Measurements from ENCODE around the gene TMEM126A. TPM values are rescaled to one million over a fixed set of nuclear protein-coding genes. Genes with fewer than 3 reads are reported as not detected.

Gene TMEM126A
- 21.5 and 34.8 TPM in 2 replicates for total RNA-seq (2014; rRNA removed; shearing (Covaris generic))

DNA sequence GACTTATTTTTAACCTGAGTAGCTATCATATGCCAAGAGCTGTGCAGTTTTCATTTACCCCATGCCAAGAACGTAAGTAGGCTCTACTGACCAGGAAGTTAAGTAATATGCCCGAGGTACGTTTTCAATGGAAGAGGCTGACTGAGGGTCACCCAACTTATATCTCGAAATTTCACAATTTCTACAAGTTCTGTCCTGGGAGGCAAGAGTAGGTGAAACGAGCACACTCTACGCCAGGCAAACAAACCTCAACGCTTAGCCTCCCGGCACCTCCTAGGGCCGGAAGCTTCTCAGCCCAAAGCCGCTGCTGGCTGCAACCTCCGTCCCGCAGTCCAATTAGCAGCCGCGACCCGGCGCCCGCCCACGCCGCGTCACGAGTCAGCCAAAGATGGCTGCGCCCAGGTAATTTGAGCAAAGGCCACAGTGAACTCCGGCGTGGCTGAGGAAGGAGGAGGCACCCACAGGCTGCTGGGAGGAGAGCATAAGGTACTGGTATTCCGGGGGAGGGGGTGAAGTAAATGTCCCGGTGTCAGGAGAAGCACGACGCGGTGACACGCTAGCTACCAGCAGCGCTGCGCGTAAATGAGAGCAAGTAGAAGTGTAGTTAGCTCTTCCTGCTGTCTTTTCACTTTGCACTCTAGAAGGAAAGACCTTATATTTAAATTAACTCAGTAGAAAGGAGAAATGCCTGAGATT is at the start of gene TMEM126A:
Gene TMEM126A, plus strand, starts transcription at position 364 of the 696 bp plus-strand sequence. CDS start 2,289 bp downstream, outside the sequence.

DNA sequence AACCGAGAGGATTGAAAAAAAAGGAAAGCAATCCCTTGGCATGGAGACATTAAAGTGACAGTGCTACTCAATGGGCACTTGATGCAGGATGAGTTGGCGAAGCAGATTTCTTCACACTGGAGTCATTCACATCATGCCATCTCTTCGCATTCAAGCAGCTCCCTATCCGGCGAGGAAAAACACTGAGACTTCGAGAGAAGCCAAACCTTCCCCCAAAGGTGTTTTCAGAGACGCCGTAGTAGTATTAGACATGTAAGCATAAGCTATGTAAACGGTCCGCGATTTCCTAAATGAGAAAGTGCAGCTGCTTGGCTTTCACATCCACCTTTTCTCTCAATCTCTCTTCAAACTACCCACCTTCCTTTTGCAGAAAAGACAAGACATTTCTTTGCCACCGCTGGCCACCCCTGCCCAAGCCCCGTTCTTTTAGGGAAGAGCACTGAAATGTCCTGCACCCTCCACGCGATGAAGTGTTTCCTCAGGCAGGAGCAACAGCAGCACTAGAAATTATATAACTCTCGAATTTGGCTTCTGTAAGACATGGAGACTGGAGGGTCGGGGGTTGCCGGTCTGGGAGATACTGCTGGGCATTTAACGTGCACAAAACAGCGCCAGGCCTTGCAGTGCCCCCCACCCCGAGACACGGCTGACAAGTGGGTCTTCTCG is 20.3 kb upstream of the TMEM126A start, which contains the start of gene DLG2:
Gene DLG2, minus strand, starts transcription at position 13 of the 666 bp plus-strand sequence.

DNA sequence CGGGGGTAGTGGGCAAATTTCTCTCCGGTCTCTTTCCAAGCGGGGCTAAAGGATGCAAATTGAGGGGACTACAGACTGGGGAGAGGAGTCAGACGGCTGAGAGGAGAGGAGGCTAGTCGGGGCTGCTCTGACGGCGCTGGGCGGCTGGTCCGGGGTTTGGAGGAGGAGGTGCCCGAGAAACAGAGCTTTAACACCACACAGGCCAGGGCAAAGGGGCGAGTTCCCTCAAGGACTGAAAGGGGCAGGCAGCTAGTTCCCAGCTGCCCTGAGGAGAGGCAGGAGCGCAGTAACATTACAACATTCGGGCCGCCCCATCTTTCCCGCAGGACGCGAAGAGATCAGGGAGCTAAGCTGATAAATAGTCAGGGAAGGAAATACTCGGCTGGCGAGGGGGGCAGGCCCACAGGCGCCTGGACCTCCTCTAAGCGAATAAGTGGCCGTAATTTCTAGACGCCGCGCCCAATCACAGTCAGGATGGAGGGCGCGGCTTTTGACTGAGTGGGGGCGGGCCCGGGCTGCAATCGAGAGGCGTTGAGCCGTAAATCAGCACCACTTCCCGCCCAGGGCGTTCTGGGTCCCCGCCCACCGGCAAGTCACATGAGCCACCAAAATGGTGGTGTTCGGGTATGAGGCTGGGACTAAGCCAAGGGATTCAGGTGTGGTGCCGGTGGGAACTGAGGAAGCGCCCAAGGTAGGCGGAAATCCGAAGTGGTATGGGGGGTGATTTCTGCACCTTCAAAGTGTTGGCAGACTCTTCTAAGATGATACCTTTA is 19.6 kb upstream of the TMEM126A start, which contains the start of gene TMEM126B:
Gene TMEM126B, plus strand, starts transcription at position 596 of the 773 bp plus-strand sequence. Its CDS starts 15 bp downstream, at position 611.

DNA sequence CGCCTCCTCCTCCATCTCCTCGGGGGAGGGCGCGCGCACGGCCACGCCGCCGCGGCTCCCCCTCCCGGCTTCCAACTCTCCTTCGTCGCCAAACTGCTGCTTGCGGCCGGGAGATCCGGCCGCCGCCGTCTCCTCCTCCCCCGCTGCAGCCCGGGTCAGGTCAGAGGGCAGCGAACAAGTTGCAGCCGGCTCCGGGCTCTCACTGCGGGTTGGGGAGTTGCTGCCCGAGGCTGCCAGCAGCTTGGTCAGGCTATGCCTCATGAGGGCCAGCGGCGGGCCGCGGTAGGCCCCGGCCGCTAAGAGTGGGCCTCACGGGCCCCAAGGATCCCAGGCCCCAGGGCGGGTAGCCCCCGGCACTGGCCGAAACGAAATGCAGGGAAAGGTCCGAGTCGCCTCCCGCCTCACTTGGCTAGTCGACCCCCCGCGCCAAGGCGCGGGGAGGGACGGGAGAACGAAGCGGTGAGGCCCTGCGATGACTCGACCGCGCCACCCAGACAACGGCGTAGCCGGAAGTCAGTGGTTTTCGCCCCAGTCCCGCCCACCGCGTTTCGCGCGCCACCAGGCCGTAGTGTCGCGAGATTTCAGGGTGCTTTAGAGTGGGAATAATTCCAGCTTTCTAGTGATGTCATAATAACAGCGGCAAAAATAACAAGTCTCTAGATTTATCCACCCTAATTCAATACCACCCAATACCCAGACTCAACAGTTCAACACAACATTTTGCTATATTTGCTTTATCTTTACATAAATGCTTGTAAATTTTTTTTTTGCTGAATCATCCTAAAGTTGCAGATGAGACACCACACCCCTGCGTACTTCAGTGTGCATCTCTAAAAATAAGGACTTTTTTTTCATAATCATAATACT is 17.1 kb downstream of the TMEM126A start, which contains the start of gene CREBZF:
Gene CREBZF, minus strand, starts transcription at position 515 of the 867 bp plus-strand sequence. Its CDS starts 254 bp downstream, at position 261.

DNA sequence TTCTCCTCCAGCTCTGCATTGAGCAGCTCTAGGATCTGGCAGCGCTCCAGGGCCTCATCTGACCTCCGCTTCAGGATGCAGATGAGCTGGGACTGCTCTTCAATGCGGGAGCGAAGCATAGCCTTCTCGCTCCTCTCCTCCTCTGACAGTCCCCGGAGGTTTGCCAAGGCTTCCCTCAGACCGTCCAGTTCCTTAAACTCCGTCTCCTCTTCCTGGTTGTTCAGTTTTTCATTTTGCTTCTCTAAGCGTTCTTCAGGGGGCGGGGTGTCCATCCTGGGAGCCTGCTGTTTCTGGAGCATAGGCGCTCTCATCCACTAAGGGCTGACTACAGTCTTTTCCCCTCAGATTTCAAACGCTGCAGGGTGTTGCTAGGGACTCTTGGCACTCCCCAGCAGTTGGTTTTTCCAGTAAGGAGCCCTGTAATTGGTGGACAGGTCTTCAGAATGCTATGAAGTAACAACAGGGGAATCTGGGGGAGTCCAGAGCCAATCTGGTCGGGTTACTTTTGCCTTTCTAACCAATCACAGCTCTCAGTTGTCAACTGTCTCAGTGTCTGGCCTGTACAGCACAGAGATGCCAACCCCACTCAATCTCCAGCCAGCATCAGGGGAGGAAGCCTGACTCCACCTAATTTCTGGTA is 38.2 kb downstream of the TMEM126A start, which contains the start of gene CCDC89:
Gene CCDC89, minus strand, starts transcription at position 376 of the 640 bp plus-strand sequence. Its CDS starts 65 bp downstream, at position 311.

Other genes with a start within 250 kb of the TMEM126A start
- 1.1 and 2.0 TPM in 2 replicates for gene DLG2, start 20.6 kb upstream of the TMEM126A start, total RNA-seq (2014; rRNA removed; shearing (Covaris generic))
- 34.2 and 53.1 TPM in 2 replicates for gene TMEM126B, start 19.4 kb upstream of the TMEM126A start, total RNA-seq (2014; rRNA removed; shearing (Covaris generic))
- gene CREBZF, start 17.2 kb downstream of the TMEM126A start, total RNA-seq (2014; rRNA removed; shearing (Covaris generic)) = 86.5 and 95.7 TPM in 2 replicates
- 0.08 TPM in 1 of 2 replicates, not detected in the other for gene CCDC89, start 38.2 kb downstream of the TMEM126A start, total RNA-seq (2014; rRNA removed; shearing (Covaris generic))
- 17.3 and 25.5 TPM in 2 replicates for gene SYTL2, start 163.2 kb downstream of the TMEM126A start, total RNA-seq (2014; rRNA removed; shearing (Covaris generic))
- gene CCDC83, start 207.4 kb downstream of the TMEM126A start, total RNA-seq (2014; rRNA removed; shearing (Covaris generic)) = not detected in 2 replicates

All from A375 (cell line).